Mucosa of stomach (tissue), 1 donor: Measurements from ENCODE around the gene LILRB4.
"Not testable (repeated sequence)": the region's sequence is repeated elsewhere in the genome, so short reads cannot be mapped to it uniquely, and the experiment has no call there.

Experiments used
- H3K27me3 ChIP-seq: one replicate; pipeline ENCODE4 v1.7.0; 2013; ENCODE audit warnings: mild to moderate bottlenecking, low read length; ENCODE audit not compliant: control insufficient read depth, insufficient read depth
- H3K36me3 ChIP-seq: one replicate; pipeline ENCODE4 v1.7.0; 2013; ENCODE audit warnings: low read length; ENCODE audit not compliant: control insufficient read depth, insufficient read depth
- H3K4me1 ChIP-seq: one replicate; pipeline ENCODE4 v1.7.0; 2013; ENCODE audit warnings: mild to moderate bottlenecking, low read length; ENCODE audit not compliant: control insufficient read depth, insufficient read depth
- H3K4me3 ChIP-seq: one replicate; pipeline ENCODE4 v1.7.0; 2013; ENCODE audit warnings: low read length
- H3K9ac ChIP-seq: one replicate; pipeline ENCODE4 v1.7.0; 2013; ENCODE audit warnings: mild to moderate bottlenecking, low read length, moderate library complexity
- H3K9me3 ChIP-seq: one replicate; pipeline ENCODE4 v1.7.0; 2013; ENCODE audit warnings: mild to moderate bottlenecking, low read length, moderate library complexity; ENCODE audit not compliant: control insufficient read depth
- donor health status: Pancreatic carcinoma.

LILRB4 gene

DNA sequence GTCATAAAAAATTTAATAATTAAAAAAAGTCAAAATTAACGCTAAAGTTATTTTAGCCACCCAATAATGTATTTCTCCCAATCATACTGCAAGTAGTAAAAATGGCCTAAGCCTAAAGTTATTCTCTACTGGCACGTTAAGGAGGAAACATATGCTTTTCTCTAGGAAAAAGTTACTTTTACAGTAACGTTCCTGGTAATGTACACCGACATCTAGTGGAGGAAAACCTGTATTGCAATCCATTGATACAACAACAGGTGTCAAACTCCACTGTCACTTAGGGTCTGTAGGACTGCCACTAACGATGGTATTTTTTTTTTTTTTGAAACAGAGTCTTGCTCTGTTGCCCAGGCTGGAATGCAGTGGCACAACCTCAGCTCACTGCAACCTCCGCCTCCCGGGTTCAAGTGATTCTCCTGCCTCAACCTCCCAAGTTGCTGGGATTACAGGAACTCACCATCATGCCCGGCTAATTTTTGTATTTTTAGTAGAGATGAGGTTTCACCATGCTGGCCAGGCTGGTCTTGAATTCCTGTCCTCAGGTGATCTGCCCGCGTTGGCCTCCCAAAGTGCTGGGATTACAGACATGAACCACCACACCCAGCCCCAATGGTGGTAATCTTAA, 13.5 kb downstream of the LILRB4 start:
- H3K36me3 ChIP-seq, H3K27me3 ChIP-seq, H3K9ac ChIP-seq, H3K4me1 ChIP-seq, H3K9me3 ChIP-seq, H3K4me3 ChIP-seq: not testable (repeated sequence)

DNA sequence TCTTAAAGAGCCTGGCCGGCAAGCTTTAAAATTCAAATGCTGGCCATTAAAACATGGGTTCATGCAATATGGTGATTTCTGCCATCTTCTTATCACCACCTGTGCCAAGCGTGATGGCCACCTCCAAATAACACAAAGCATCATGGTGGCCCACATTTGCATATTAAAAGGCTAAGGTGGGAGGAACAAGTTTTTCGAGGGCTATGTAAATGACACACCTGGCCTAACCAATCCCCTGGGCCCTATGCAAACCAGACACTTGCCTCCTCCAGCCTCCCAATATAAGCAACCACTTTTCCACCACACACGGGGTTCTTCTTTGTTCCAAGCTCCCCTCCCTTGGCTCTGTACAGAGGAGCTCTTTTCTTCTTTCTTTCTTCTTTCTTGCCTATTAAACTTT, 14.4 kb downstream of the LILRB4 start:
- Histone ChIP-seq H3K27me3 (no peaks in the 10 kb centered on the region), H3K9me3 (no peaks in the 10 kb centered on the region), H3K4me1 (no peaks in the 10 kb centered on the region), H3K4me3 (no peak overlapping the region), H3K9ac (no peak overlapping the region), H3K36me3 (no peaks in the 10 kb centered on the region)

DNA sequence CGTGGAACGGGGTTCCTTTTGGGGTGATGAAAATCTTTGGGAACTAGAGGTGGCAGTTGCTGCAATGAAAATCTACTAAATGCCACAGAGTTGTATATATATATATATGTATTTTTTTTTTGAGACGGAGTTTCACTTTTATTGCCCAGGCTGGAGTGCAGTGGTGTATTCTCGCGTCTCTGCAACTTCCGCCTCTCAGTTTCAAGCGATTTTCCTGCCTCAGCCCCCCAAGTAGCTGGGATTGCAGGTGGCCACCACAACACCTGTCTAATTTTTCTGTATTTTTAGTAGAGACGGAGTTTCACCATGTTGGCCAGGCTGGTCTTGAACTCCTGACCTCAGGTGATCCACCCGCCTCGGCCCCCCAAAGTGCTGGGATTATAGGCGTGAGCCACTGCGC, 18.8 kb downstream of the LILRB4 start:
- not testable (repeated sequence) for H3K9ac ChIP-seq, H3K4me3 ChIP-seq, H3K27me3 ChIP-seq, H3K9me3 ChIP-seq, H3K4me1 ChIP-seq, H3K36me3 ChIP-seq

DNA sequence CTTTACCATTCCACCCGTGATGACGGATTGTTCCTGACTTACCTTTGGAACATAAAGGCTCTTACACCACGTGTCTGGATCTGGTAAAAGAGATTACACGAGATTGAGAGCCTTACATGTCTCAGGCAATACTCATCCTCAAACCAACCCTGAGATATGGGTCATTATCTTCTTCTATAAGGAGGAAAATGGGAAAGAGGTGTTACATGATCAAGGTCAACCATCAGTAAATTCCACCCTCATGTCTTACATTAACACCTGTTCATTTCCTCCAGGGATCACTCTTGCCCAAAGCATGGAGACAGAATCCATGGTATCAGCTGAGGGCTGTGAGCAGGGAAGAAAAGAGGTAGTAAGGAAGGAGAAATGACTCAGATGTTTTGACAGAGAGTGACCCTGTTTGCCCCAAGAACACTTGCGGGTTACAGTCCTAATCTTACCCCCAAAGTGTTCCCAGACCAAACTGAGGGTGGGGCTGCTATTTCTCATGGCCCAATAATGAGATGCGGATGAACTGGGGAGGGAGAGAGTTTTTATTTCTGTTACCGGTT, 19.6 kb downstream of the LILRB4 start:
- Histone ChIP-seq H3K4me3 (no peak overlapping the region), H3K27me3 (peaks cover 3% of the 10 kb centered on the region), H3K4me1 (no peaks in the 10 kb centered on the region), H3K9me3 (no peaks in the 10 kb centered on the region), H3K36me3 (no peaks in the 10 kb centered on the region), H3K9ac (no peak overlapping the region)

DNA sequence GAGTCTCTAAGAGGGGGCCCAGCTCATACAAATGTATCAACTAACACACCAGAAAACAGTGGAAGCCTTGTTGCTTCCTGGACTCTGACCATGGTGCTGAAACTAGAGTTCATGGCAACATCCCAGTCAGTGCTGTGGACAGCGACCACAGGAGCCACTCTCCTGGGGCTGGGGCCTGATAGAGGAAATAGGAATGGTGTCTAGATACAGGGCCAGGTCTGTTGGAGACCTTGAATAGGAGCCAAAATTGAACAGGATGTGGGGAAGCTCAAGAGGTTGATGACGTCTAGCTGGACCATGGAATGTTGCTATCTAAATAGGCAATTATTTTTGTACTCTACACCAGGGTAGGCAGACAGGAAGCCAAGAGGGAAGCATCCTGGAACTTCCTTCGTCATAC, 21.7 kb downstream of the LILRB4 start:
- no peaks in the 10 kb centered on the region for H3K4me1 ChIP-seq
- H3K9me3 ChIP-seq = no peaks in the 10 kb centered on the region
- no peak overlapping the region for H3K4me3 ChIP-seq
- H3K27me3 ChIP-seq = peaks cover 3% of the 10 kb centered on the region
- H3K9ac ChIP-seq = no peak overlapping the region
- H3K36me3 ChIP-seq = no peaks in the 10 kb centered on the region

DNA sequence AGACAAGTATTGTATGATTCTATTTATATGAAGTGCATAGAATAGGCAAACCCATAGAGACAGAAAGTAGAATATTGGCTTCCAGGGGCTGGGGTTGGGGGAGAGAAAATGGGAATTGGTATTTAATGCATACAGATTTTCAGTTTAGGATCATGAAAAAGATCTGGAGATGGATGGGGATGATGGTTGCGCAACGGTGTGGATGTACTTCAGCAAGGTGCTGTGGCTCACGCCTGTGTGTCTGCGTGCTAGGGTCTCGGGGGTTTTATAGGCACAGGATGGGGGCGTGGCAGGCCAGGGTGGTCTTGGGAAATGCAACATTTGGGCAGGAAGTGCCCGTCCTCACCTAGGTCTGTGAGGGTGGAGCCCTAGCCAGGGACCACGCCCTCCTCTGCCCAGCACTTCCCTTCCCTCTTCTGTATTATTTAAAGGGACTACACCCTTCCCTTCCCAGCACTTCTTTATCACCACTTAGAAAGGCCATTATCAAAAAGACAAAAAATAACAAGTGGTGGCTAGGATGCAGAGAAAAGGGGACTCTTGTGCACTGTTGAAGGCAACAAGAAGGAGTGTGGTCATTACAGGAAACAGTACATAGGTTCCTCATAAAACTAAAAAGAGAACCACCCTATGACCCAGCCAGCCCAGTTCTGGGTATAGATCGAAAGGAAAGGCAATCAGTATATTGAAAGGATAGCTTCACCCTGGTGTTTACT, 29.0 kb downstream of the LILRB4 start:
- no peaks in the 10 kb centered on the region for H3K27me3 ChIP-seq
- H3K4me1 ChIP-seq = no peaks in the 10 kb centered on the region
- no peak overlapping the region for H3K4me3 ChIP-seq
- H3K9me3 ChIP-seq = no peaks in the 10 kb centered on the region
- no peak overlapping the region for H3K9ac ChIP-seq
- no peaks in the 10 kb centered on the region for H3K36me3 ChIP-seq

DNA sequence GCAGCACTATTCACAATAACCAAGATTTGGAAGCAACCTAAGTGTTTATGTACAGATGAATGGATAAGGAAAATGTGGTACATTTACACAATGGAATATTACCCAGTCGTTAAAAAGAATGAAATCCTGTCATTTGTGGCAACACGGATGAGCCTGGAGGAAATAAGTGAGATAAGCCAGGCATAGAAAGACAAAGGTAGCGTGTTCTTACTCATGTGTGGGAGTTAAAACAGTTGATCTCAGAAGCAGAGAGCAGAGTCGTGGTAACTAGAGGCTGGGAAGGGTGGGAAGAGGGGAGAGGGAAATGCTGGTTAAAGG, 29.5 kb downstream of the LILRB4 start:
- Histone ChIP-seq H3K4me1 (no peaks in the 10 kb centered on the region), H3K4me3 (no peak overlapping the region), H3K36me3 (no peaks in the 10 kb centered on the region), H3K9me3 (no peaks in the 10 kb centered on the region), H3K9ac (no peak overlapping the region), H3K27me3 (no peaks in the 10 kb centered on the region)

DNA sequence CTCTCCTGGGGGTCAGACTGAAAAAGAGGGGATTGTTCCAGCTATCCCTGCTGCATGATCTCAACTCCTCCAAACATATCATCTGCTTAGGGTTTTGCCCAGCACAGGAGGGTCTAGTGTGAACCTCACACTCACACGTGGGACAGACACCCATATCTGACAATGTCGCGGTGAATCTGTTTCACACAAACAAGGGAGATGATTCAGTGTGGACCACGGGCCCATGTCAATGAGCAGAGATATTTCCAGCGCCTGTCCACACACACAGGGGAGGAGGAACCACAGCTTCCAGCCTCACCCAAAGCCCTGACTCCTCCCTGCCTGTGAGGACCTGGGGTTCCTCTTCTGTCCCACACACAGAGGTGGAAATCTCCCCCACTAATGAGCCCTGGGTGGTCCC, 31.9 kb downstream of the LILRB4 start:
- no peak overlapping the region for H3K9ac ChIP-seq
- H3K36me3 ChIP-seq = no peaks in the 10 kb centered on the region
- H3K4me1 ChIP-seq = no peaks in the 10 kb centered on the region
- no peaks in the 10 kb centered on the region for H3K27me3 ChIP-seq
- no peaks in the 10 kb centered on the region for H3K9me3 ChIP-seq
- no peak overlapping the region for H3K4me3 ChIP-seq

DNA sequence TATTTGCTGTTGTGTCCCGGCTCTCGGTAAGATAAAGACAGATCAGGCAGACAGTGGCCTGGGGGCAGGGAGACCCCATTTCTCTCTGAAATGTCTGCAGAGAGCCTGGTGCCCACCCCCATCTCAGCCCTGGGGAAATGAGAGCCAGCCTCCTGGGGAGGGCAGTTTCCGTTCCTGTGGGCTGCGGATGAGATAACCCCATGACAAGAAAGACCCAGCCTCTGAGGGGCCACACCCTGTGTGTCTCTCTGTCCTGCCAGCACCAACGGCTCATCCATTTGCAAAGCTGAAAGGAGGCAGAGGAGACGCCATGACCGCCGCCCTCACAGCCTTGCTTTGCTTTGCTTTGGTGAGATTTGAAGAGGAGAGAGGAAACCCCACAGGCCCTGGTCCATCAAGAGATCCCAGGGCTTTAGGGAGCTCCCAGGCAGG, 33.3 kb downstream of the LILRB4 start:
- H3K9ac ChIP-seq = no peak overlapping the region
- H3K27me3 ChIP-seq = no peaks in the 10 kb centered on the region
- no peaks in the 10 kb centered on the region for H3K36me3 ChIP-seq
- H3K9me3 ChIP-seq = no peaks in the 10 kb centered on the region
- no peaks in the 10 kb centered on the region for H3K4me1 ChIP-seq
- no peak overlapping the region for H3K4me3 ChIP-seq

DNA sequence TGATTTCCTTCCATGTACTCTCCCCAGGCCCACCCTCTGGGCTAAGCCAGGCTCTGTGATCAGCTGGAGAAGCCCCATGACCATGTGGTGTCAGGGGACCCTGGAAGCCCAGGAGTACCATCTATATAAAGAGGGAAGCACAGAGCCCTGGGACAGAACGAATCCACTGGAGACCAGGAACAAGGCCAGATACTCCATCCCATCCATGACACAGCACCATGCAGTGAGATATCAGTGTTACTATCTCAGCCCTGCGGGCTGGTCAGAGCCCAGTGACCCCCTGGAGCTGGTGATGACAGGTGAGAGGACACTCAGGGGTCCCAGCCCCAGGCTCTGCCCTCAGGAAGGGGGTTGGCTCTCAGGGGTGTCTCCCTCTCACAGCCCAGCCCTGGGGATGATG, 34.0 kb downstream of the LILRB4 start:
- Histone ChIP-seq H3K9ac (no peak overlapping the region), H3K9me3 (no peaks in the 10 kb centered on the region), H3K27me3 (no peaks in the 10 kb centered on the region), H3K36me3 (no peaks in the 10 kb centered on the region), H3K4me1 (no peaks in the 10 kb centered on the region), H3K4me3 (no peak overlapping the region)

DNA sequence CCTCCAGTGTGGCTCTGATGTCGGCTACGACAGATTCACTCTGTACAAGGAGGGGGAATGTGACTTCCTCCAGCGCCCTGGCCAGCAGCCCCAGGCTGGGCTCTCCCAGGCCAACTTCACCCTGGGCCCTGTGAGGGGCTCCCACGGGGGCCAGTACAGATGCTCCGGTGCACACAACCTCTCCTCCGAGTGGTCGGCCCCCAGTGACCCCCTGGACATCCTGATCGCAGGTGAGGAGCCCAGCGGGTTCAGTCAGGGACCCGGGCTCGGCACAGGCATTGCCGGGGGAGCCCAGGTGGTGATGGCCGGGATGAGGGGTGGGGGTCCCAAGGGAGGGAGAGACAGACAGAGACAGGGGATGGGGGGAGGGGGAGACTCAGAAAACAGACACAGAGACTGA, 34.9 kb downstream of the LILRB4 start:
- H3K4me1 ChIP-seq, H3K9me3 ChIP-seq, H3K9ac ChIP-seq, H3K36me3 ChIP-seq, H3K27me3 ChIP-seq, H3K4me3 ChIP-seq: not testable (repeated sequence)

DNA sequence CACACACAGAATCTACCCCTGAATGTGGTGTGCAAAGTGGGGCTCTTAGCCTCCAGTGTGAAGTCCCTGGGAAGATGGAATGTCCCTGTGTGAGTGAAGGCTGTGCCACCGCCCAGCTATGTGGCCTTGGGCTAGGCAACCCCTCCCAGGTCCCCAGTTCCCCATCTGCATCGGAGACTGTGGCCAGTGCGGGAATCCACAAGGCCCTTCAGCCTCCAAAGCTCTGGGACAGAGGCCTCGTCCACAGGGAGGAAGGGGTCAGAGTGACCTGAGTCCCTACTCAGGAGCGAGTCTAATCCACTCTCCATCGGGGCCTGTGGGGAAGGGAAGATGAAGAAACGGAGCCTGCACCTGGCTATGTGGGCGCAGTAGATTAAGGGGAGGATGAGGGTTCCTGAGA, 42.1 kb downstream of the LILRB4 start:
- Histone ChIP-seq H3K36me3 (no peaks in the 10 kb centered on the region), H3K27me3 (peaks cover 3% of the 10 kb centered on the region), H3K9ac (no peak overlapping the region), H3K4me3 (no peak overlapping the region), H3K9me3 (no peaks in the 10 kb centered on the region), H3K4me1 (no peaks in the 10 kb centered on the region)
